ENCODE results near the gene TMEM248. TPM values are rescaled to one million over a fixed set of nuclear protein-coding genes. Genes with fewer than 3 reads are reported as not detected.

The TMEM248 gene
- total RNA-seq, 1 experiment from 2014 or later, result 59.3 TPM

DNA sequence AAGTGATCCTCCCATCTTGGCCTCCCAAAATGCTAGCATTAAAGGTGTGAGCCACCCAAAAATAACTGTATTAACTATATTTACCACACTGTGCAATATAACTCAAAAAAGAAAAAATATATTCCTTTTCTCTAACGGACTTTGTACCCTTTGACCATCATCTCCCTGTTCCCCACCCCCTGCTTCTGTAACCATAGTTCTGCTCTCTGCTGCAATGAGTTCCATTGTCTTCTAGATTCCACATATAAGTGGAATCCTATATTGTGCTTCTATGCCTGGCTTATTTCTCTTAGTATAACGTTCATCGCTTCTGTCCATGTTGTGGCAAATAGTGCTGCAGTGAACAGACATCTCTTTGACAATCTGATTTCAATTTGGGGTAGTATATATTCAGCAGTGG lies 4.2 kb downstream of the TMEM248 start:
- BruUV-seq (replicated peaks), result no TSS peak
- H2AFZ ChIP-seq (ENCODE audit: low read depth, low read length, poor library complexity, severe bottlenecking), result no peak overlapping the region
- RAD21 ChIA-PET (ENCODE audit: low non-redundant PET in 1 of 2, low total read pairs in 2 of 2, uncharacterized antibody in 2 of 2, unreplicated experiment in 2 of 2), result no interaction called here
- no peaks in the 10 kb centered on the region for H3K27me3 ChIP-seq (ENCODE audit: insufficient read depth, low read length)
- H3K36me3 ChIP-seq (ENCODE audit: control insufficient read depth in 1 of 2, insufficient read depth in 2 of 2, low read length in 2 of 2), result 0 out of 4 replicates have a peak, but pooled peaks cover 0 to 2% of the 10 kb centered on the region in 2 experiments
- no peak overlapping the region for H3K4me3 ChIP-seq (replicated peaks in 1 of 2; ENCODE audit: low read depth in 1 of 2, low read length in 2 of 2)
- H3K4me2 ChIP-seq (ENCODE audit: low read length), result no peak overlapping the region
- H3K9me2 ChIP-seq (ENCODE audit: insufficient read depth), result no peaks in the 10 kb centered on the region
- ATAC-seq, result no peak
- H3K27ac ChIP-seq (ENCODE audit: low read depth, low read length), result no peak overlapping the region
- intact Hi-C loops (cut with micrococcal nuclease), result no loop called here
- H4K20me1 ChIP-seq (ENCODE audit: insufficient read depth), result no peaks in the 10 kb centered on the region; the same call in 1 of the 2 replicates
- peaks cover 89% of the 10 kb centered on the region for H3K79me2 ChIP-seq (ENCODE audit: insufficient read depth, low read length)
- H3K9me3 ChIP-seq (ENCODE audit: control insufficient read depth in 1 of 2, insufficient read depth in 1 of 2, low read depth in 1 of 2, low read length in 2 of 2), result no peaks in the 10 kb centered on the region
- H3K4me1 ChIP-seq (ENCODE audit: control insufficient read depth in 1 of 2, insufficient read depth in 2 of 2, low read length in 2 of 2), result peaks cover 0 to 27% of the 10 kb centered on the region in 2 experiments; a peak in 3 of 4 replicates
- CTCF ChIA-PET, result no interaction called here
- no peak for DNase-seq (ENCODE audit: low read depth, low spot score)
- POLR2A ChIA-PET, result no interaction called here
- TF ChIP-seq JUND (IDR thresholded peaks at IDR 0.05), result no peak
- no peak for TF ChIP-seq EZH2phosphoT487 (IDR thresholded peaks at IDR 0.05; ENCODE audit: borderline replicate concordance)
- TF ChIP-seq RAD21 (IDR thresholded peaks at IDR 0.05; ENCODE audit: low read depth), result no peak
- TF ChIP-seq POLR2A (IDR thresholded peaks at IDR 0.05; ENCODE audit: borderline replicate concordance, extremely low read depth, insufficient read depth, insufficient read length), result no peak
- no peak for TF ChIP-seq POLR2AphosphoS5 (IDR thresholded peaks at IDR 0.05; ENCODE audit: low read depth, low read length)
- no peak for TF ChIP-seq SIN3A (IDR thresholded peaks at IDR 0.05; ENCODE audit: low read depth)
- no peak for TF ChIP-seq SP1 (IDR thresholded peaks at IDR 0.05; ENCODE audit: low read depth)
- no peak for TF ChIP-seq TCF7L2 (IDR thresholded peaks at IDR 0.05; ENCODE audit: borderline replicate concordance, extremely low read depth, insufficient read depth, insufficient read length)
- no peak for TF ChIP-seq SRF (IDR thresholded peaks at IDR 0.05; ENCODE audit: low read depth)
- TF ChIP-seq, protein P1, sequence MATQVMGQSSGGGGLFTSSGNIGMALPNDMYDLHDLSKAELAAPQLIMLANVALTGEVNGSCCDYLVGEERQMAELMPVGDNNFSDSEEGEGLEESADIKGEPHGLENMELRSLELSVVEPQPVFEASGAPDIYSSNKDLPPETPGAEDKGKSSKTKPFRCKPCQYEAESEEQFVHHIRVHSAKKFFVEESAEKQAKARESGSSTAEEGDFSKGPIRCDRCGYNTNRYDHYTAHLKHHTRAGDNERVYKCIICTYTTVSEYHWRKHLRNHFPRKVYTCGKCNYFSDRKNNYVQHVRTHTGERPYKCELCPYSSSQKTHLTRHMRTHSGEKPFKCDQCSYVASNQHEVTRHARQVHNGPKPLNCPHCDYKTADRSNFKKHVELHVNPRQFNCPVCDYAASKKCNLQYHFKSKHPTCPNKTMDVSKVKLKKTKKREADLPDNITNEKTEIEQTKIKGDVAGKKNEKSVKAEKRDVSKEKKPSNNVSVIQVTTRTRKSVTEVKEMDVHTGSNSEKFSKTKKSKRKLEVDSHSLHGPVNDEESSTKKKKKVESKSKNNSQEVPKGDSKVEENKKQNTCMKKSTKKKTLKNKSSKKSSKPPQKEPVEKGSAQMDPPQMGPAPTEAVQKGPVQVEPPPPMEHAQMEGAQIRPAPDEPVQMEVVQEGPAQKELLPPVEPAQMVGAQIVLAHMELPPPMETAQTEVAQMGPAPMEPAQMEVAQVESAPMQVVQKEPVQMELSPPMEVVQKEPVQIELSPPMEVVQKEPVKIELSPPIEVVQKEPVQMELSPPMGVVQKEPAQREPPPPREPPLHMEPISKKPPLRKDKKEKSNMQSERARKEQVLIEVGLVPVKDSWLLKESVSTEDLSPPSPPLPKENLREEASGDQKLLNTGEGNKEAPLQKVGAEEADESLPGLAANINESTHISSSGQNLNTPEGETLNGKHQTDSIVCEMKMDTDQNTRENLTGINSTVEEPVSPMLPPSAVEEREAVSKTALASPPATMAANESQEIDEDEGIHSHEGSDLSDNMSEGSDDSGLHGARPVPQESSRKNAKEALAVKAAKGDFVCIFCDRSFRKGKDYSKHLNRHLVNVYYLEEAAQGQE (IDR thresholded peaks at IDR 0.05; ENCODE audit: low read depth), result no peak
- TF ChIP-seq ZNF274 (IDR thresholded peaks at IDR 0.05; ENCODE audit: low read depth, low read length), result no peak
- TF ChIP-seq, protein P2, sequence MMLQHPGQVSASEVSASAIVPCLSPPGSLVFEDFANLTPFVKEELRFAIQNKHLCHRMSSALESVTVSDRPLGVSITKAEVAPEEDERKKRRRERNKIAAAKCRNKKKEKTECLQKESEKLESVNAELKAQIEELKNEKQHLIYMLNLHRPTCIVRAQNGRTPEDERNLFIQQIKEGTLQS (IDR thresholded peaks at IDR 0.05), result no peak
- TF ChIP-seq, protein P3, sequence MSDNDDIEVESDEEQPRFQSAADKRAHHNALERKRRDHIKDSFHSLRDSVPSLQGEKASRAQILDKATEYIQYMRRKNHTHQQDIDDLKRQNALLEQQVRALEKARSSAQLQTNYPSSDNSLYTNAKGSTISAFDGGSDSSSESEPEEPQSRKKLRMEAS (IDR thresholded peaks at IDR 0.05), result no peak
- TF ChIP-seq, protein P4, sequence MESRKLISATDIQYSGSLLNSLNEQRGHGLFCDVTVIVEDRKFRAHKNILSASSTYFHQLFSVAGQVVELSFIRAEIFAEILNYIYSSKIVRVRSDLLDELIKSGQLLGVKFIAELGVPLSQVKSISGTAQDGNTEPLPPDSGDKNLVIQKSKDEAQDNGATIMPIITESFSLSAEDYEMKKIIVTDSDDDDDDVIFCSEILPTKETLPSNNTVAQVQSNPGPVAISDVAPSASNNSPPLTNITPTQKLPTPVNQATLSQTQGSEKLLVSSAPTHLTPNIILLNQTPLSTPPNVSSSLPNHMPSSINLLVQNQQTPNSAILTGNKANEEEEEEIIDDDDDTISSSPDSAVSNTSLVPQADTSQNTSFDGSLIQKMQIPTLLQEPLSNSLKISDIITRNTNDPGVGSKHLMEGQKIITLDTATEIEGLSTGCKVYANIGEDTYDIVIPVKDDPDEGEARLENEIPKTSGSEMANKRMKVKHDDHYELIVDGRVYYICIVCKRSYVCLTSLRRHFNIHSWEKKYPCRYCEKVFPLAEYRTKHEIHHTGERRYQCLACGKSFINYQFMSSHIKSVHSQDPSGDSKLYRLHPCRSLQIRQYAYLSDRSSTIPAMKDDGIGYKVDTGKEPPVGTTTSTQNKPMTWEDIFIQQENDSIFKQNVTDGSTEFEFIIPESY (IDR thresholded peaks at IDR 0.05; ENCODE audit: extremely low read depth, insufficient replicate concordance, low read length), result no peak
- no peak for TF ChIP-seq ELF1 (IDR thresholded peaks at IDR 0.05; ENCODE audit: borderline replicate concordance, low read depth)
- TF ChIP-seq FOSL1 (IDR thresholded peaks at IDR 0.05; ENCODE audit: low read depth), result no peak
- no peak for TF ChIP-seq CBX3 (IDR thresholded peaks at IDR 0.05; ENCODE audit: low read depth)
- H3K9ac ChIP-seq (ENCODE audit: low read length), result no peak overlapping the region
